ENCODE measurements around the gene PLA2G7. TPM values are rescaled to one million over a fixed set of nuclear protein-coding genes. Genes with fewer than 3 reads are reported as not detected.
A peak's percentile ranks its signal among the peaks of the same experiment; 100 is the strongest.

PLA2G7 gene
- total RNA-seq, 6 donors from 2014 or later = 2.6 to 9.5 (median 5.9) TPM

GRCh38 chr6:46711491-46711890 is 23.7 kb downstream of the PLA2G7 start:
- H3K4me3 ChIP-seq = no peak overlapping the region
- ATAC-seq (ENCODE audit: low FRiP score in 2 of 2) (no peak), DNase-seq (no peak)
- no peaks in the 10 kb centered on the region for H3K27me3 ChIP-seq
- H3K9me3 ChIP-seq = no peaks in the 10 kb centered on the region
- WGBS, 2 donors = 91 to 92% methylated on average over 1 of the region's 1 CpG
- no peaks in the 10 kb centered on the region for H3K4me1 ChIP-seq
- TF ChIP-seq POLR2A (IDR thresholded peaks at IDR 0.05) (no peak), POLR2AphosphoS5 (IDR thresholded peaks at IDR 0.05) (no peak), CTCF (IDR thresholded peaks at IDR 0.05) (no peak), EP300 (IDR thresholded peaks at IDR 0.05) (no peak)
- H3K36me3 ChIP-seq = no peaks in the 10 kb centered on the region
- H3K27ac ChIP-seq = no peak overlapping the region

GRCh38 chr6:46706464-46706863 is 28.7 kb downstream of the PLA2G7 start:
- Histone ChIP-seq H3K4me3 (no peak overlapping the region), H3K27ac (no peak overlapping the region), H3K9me3 (no peaks in the 10 kb centered on the region), H3K27me3 (no peaks in the 10 kb centered on the region), H3K36me3 (no peaks in the 10 kb centered on the region), H3K4me1 (no peaks in the 10 kb centered on the region)
- ATAC-seq (ENCODE audit: low FRiP score in 2 of 2) (no peak), DNase-seq (no peak)
- TF ChIP-seq POLR2AphosphoS5 (IDR thresholded peaks at IDR 0.05) = no peak
- no peak for TF ChIP-seq EP300 (IDR thresholded peaks at IDR 0.05)
- no peak for TF ChIP-seq POLR2A (IDR thresholded peaks at IDR 0.05)
- TF ChIP-seq CTCF (IDR thresholded peaks at IDR 0.05) = no peak
- WGBS, 2 donors = 91 to 92% methylated on average over 2 of the region's 2 CpGs

GRCh38 chr6:46704562-46704961 is 30.6 kb downstream of the PLA2G7 start:
- Histone ChIP-seq H3K36me3 (no peaks in the 10 kb centered on the region), H3K27ac (no peak overlapping the region), H3K4me1 (no peaks in the 10 kb centered on the region), H3K4me3 (no peak overlapping the region), H3K27me3 (no peaks in the 10 kb centered on the region), H3K9me3 (no peaks in the 10 kb centered on the region)
- ATAC-seq (ENCODE audit: low FRiP score in 2 of 2) (peak in 1 of 2 donors; percentile 65), DNase-seq (no peak)
- TF ChIP-seq POLR2AphosphoS5 (IDR thresholded peaks at IDR 0.05) (no peak), POLR2A (IDR thresholded peaks at IDR 0.05) (no peak), CTCF (IDR thresholded peaks at IDR 0.05) (peak in 1 of 6 experiments; percentile 25), EP300 (IDR thresholded peaks at IDR 0.05) (no peak)
- 5 to 6% methylated on average over 3 of the region's 3 CpGs for WGBS, 2 donors

- no peaks in the 10 kb centered on the region for H3K9me3 ChIP-seq
- H3K4me3 ChIP-seq = no peak overlapping the region
- DNase-seq = no peak
- no peak for ATAC-seq (ENCODE audit: low FRiP score in 2 of 2)
- WGBS, 2 donors = 71 to 88% methylated on average over 1 of the region's 1 CpG
- H3K27me3 ChIP-seq = no peaks in the 10 kb centered on the region
- no peak overlapping the region for H3K27ac ChIP-seq
- no peaks in the 10 kb centered on the region for H3K4me1 ChIP-seq
- H3K36me3 ChIP-seq = no peaks in the 10 kb centered on the region
- TF ChIP-seq CTCF (IDR thresholded peaks at IDR 0.05) = no peak
- no peak for TF ChIP-seq POLR2AphosphoS5 (IDR thresholded peaks at IDR 0.05)
- no peak for TF ChIP-seq POLR2A (IDR thresholded peaks at IDR 0.05)
- TF ChIP-seq EP300 (IDR thresholded peaks at IDR 0.05) = no peak
These were observed 35.2 kb downstream of the PLA2G7 start for GRCh38 chr6:46699970-46700369.

GRCh38 chr6:46690911-46691451 is 44.2 kb downstream of the PLA2G7 start:
- H3K27ac ChIP-seq = no peak overlapping the region
- ATAC-seq (ENCODE audit: low FRiP score in 2 of 2) = no peak
- WGBS, 2 donors = 56 to 63% methylated on average over 1 of the region's 1 CpG
- H3K27me3 ChIP-seq = no peaks in the 10 kb centered on the region
- DNase-seq = no peak
- TF ChIP-seq POLR2A (IDR thresholded peaks at IDR 0.05) (no peak), POLR2AphosphoS5 (IDR thresholded peaks at IDR 0.05) (no peak), CTCF (IDR thresholded peaks at IDR 0.05) (no peak), EP300 (IDR thresholded peaks at IDR 0.05) (no peak)
- H3K4me1 ChIP-seq = no peaks in the 10 kb centered on the region
- H3K36me3 ChIP-seq = no peaks in the 10 kb centered on the region
- H3K4me3 ChIP-seq = no peak overlapping the region
- H3K9me3 ChIP-seq = no peaks in the 10 kb centered on the region

Measured in upper lobe of left lung (tissue), 6 donors.